A673 (cell line): Measurements from ENCODE around the gene GSTO2. TPM values are rescaled to one million over a fixed set of nuclear protein-coding genes. Genes with fewer than 3 reads are reported as not detected.

Experiments
- BruUV-seq: library from RNA; stranded (reverse); fragments of 400-500 nt; replicated peaks from 2 replicates; lab custom pipeline; 2021; lab: Mats Ljungman, UMichigan
- CTCF ChIA-PET: fragments of 300-600 bp; sonication (Branson Sonifier 250); formaldehyde crosslinking; loops from one replicate; lab custom pipeline; 2022; ENCODE audit warnings: antibody characterized with exemption; lab: Charles Lee
- POLR2A ChIA-PET: fragments of 300-600 bp; sonication (Branson Sonifier 250); formaldehyde crosslinking; loops from one replicate; lab custom pipeline; 2022; ENCODE audit warnings: antibody characterized with exemption; ENCODE audit not compliant: low non-redundant PET; lab: Charles Lee
- DNase-seq: peaks from one replicate; pipeline ENCODE4 v3.0.0-alpha.2; 2015; ENCODE audit warnings: low spot score
- H3K27ac ChIP-seq: fragments of 200-600 bp; sonication (generic); 2 replicates; pipeline ENCODE4 v1.5.1; 2016; ENCODE audit warnings: mixed run types, low read depth, mild to moderate bottlenecking, mixed read lengths, antibody characterized with exemption, low read length; ENCODE audit not compliant: poor library complexity, severe bottlenecking
- H3K27me3 ChIP-seq: fragments of 200-600 bp; sonication (generic); replicated peaks from 2 replicates; pipeline ENCODE4 v1.6.1; 2017; ENCODE audit warnings: mixed run types, low read depth, mild to moderate bottlenecking, mixed read lengths, antibody characterized with exemption, low read length; ENCODE audit not compliant: insufficient read depth, poor library complexity
- H3K36me3 ChIP-seq: fragments of 200-600 bp; sonication (generic); 2 replicates; pipeline ENCODE4 v1.6.1; 2016; ENCODE audit warnings: mixed run types, mild to moderate bottlenecking, mixed read lengths, antibody characterized with exemption, low read length; ENCODE audit not compliant: insufficient read depth, poor library complexity, severe bottlenecking
- H3K4me1 ChIP-seq: fragments of 200-600 bp; sonication (generic); 2 replicates; pipeline ENCODE4 v1.6.1; 2017; ENCODE audit warnings: mixed run types, mild to moderate bottlenecking, mixed read lengths, antibody characterized with exemption, low read length; ENCODE audit not compliant: insufficient read depth, poor library complexity, severe bottlenecking
- H3K4me3 ChIP-seq: fragments of 200-600 bp; sonication (generic); 2 replicates; pipeline ENCODE4 v1.5.1; 2016; ENCODE audit warnings: low read depth, mixed run types, mild to moderate bottlenecking, mixed read lengths, low read length; ENCODE audit not compliant: poor library complexity, severe bottlenecking
- H3K9me3 ChIP-seq: fragments of 200-600 bp; sonication (generic); 2 replicates; pipeline ENCODE4 v1.6.1; 2016; ENCODE audit warnings: mixed run types, low read depth, mild to moderate bottlenecking, mixed read lengths, antibody characterized with exemption, low read length; ENCODE audit not compliant: poor library complexity, severe bottlenecking
- EZH2 ChIP-seq: fragments of 200-600 bp; sonication (generic); IDR thresholded peaks from 2 replicates; pipeline ENCODE4 v1.6.1; 2017; ENCODE audit warnings: borderline replicate concordance, low read depth, mild to moderate bottlenecking, mixed read lengths, antibody characterized with exemption, low read length; ENCODE audit not compliant: poor library complexity, severe bottlenecking
- intact Hi-C: fragments of 100-400 bp; cut with micrococcal nuclease; formaldehyde crosslinking; loops from one replicate; pipeline ENCODE4 v1.10.0; 2022; ENCODE audit not compliant: unreplicated experiment
- total RNA-seq: library from RNA; stranded (reverse); gene quantifications from 2 replicates; pipeline ENCODE4 v1.2.3, GENCODE V29; 2021
- TF ChIP-seq, protein P1 (sequence below): fragments of 300-800, 200-600 bp; sonication (generic); conservative IDR thresholded peaks from 2 replicates; pipeline ENCODE4 v1.5.1; 2017; ENCODE audit warnings: low read depth, mild to moderate bottlenecking, antibody characterized with exemption, low read length, moderate library complexity, mixed read lengths

The GSTO2 gene
- total RNA-seq, 1 experiment from 2014 or later = 0.26 TPM

- no TSS peak for BruUV-seq
- no peaks in the 10 kb centered on the region for H3K9me3 ChIP-seq
- CTCF ChIA-PET = no interaction called here
- H3K4me1 ChIP-seq = no peaks in the 10 kb centered on the region
- no peak for DNase-seq
- POLR2A ChIA-PET = no interaction called here
- H3K36me3 ChIP-seq = peaks cover 20% of the 10 kb centered on the region
- TF ChIP-seq, protein P1, sequence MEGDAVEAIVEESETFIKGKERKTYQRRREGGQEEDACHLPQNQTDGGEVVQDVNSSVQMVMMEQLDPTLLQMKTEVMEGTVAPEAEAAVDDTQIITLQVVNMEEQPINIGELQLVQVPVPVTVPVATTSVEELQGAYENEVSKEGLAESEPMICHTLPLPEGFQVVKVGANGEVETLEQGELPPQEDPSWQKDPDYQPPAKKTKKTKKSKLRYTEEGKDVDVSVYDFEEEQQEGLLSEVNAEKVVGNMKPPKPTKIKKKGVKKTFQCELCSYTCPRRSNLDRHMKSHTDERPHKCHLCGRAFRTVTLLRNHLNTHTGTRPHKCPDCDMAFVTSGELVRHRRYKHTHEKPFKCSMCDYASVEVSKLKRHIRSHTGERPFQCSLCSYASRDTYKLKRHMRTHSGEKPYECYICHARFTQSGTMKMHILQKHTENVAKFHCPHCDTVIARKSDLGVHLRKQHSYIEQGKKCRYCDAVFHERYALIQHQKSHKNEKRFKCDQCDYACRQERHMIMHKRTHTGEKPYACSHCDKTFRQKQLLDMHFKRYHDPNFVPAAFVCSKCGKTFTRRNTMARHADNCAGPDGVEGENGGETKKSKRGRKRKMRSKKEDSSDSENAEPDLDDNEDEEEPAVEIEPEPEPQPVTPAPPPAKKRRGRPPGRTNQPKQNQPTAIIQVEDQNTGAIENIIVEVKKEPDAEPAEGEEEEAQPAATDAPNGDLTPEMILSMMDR = no peak
- TF ChIP-seq EZH2 = no peak
- H3K27me3 ChIP-seq = no peaks in the 10 kb centered on the region
- intact Hi-C loops = no loop called here
- H3K4me3 ChIP-seq = no peak overlapping the region
- no peak overlapping the region for H3K27ac ChIP-seq
Observed at GRCh38 chr10:104308439-104308903, 39.5 kb downstream of the GSTO2 start.

DNA sequence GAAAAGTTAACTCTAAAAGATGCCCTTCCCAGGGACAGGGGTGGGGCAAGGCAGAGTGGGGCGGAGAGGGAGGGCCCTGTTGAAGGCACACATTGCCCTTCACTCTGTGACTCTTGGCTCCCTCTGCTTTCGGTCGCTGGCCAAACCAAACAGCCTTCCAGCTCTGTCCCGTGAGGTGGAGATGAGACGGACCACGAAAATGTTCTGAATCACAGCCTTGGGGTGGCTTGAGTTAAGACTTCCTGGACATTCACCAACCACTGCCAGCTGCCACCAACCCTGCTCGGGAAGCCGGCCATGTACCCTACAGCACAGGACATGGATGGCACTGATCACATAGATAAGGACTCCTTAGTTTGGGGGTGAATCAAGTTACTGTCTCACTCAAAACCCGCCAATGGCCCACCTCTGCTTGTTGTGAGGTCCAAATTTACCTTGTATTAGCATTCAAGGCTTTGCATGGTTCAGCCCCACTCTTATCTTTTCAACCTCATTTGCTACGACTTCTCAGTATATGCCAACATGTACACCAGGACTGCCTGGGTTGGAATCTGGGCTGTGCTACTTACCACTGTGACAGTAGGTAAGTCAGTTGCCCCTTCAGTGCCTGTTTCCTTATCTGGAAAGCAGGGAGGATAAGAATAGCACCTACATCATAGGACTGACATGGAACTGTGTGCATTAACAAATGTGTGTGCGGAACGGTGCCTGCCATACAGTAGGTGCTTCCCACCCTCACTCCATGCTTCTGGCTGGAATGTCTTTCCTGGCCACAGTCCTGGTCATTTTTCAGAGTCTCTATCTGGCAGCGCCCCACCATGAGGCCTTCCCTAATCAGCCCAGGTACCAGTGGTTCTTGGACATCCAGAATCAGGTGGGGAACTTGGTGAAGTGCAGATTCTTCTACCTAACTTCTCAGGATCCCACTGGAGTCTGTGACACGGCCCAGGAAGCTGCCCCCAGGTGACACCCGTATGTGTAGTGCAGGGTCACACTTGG is 41.3 kb downstream of the GSTO2 start:
- Histone ChIP-seq H3K27ac (no peak overlapping the region), H3K4me1 (no peaks in the 10 kb centered on the region), H3K4me3 (no peak overlapping the region), H3K36me3 (peaks cover 39% of the 10 kb centered on the region), H3K27me3 (no peaks in the 10 kb centered on the region), H3K9me3 (no peaks in the 10 kb centered on the region)
- no peak for DNase-seq
- CTCF ChIA-PET = no interaction called here
- no TSS peak for BruUV-seq
- no peak for TF ChIP-seq EZH2
- TF ChIP-seq, protein P1 = no peak
- intact Hi-C loops = no loop called here
- POLR2A ChIA-PET = no interaction called here

GRCh38 chr10:104311184-104311720 is 42.3 kb downstream of the GSTO2 start:
- H3K27ac ChIP-seq = peak overlapping the region; percentile 30
- ChIA-PET POLR2A (interaction anchor here (0.5 kb wide), 1 partner anchor 486 kb away, joined by 3 read pairs; no protein-coding TSS in a partner anchor), CTCF (no interaction called here)
- BruUV-seq = no TSS peak
- TF ChIP-seq, protein P1 = no peak
- no peak for TF ChIP-seq EZH2
- H3K36me3 ChIP-seq = peaks cover 45% of the 10 kb centered on the region
- no peaks in the 10 kb centered on the region for H3K9me3 ChIP-seq
- H3K4me3 ChIP-seq = no peak overlapping the region
- H3K4me1 ChIP-seq = no peaks in the 10 kb centered on the region
- DNase-seq = no peak
- no peaks in the 10 kb centered on the region for H3K27me3 ChIP-seq
- intact Hi-C loops = no loop called here
